ENCODE data around the gene BEST2.
A peak's percentile ranks its signal among the peaks of the same experiment; 100 is the strongest.
"Not testable (repeated sequence)": the region's sequence is repeated elsewhere in the genome, so short reads cannot be mapped to it uniquely, and the experiment has no call there.

BEST2 gene

GRCh38 chr19:12791345-12792050, 39.9 kb downstream of the BEST2 start, which contains the start of gene JUNB:
JUNB (plus strand) TSS chr19:12791486; CDS start chr19:12791772, 286 bp downstream.
- TF ChIP-seq GATA1 (IDR thresholded peaks at IDR 0.05; ENCODE audit: low read depth, low read length) (no peak), POLR2A (IDR thresholded peaks at IDR 0.05; ENCODE audit: low read length) (peak; percentile 100)
- DNase-seq = peak; percentile 96 to 98

GRCh38 chr19:12792051-12792852, 40.7 kb downstream of the BEST2 start:
- TF ChIP-seq GATA1 (IDR thresholded peaks at IDR 0.05; ENCODE audit: low read depth, low read length) = no peak
- TF ChIP-seq POLR2A (IDR thresholded peaks at IDR 0.05; ENCODE audit: low read length) = no peak
- DNase-seq = peak; percentile 78 to 86

- TF ChIP-seq POLR2A (IDR thresholded peaks at IDR 0.05; ENCODE audit: low read length) = no peak
- DNase-seq = no peak
These were observed 41.3 kb downstream of the BEST2 start for GRCh38 chr19:12792853-12793289.

- peak; percentile 94 to 98 for DNase-seq
- TF ChIP-seq POLR2A (IDR thresholded peaks at IDR 0.05; ENCODE audit: low read length) = peak; percentile 93
- no peak for TF ChIP-seq GATA1 (IDR thresholded peaks at IDR 0.05; ENCODE audit: low read depth, low read length)
These were observed 42.0 kb downstream of the BEST2 start for GRCh38 chr19:12793290-12794195.

GRCh38 chr19:12794196-12794941, 42.8 kb downstream of the BEST2 start:
- peak in 1 of 2 experiments; percentile 59 for DNase-seq
- no peak for TF ChIP-seq GATA1 (IDR thresholded peaks at IDR 0.05; ENCODE audit: low read depth, low read length)
- TF ChIP-seq POLR2A (IDR thresholded peaks at IDR 0.05; ENCODE audit: low read length) = no peak

DNA sequence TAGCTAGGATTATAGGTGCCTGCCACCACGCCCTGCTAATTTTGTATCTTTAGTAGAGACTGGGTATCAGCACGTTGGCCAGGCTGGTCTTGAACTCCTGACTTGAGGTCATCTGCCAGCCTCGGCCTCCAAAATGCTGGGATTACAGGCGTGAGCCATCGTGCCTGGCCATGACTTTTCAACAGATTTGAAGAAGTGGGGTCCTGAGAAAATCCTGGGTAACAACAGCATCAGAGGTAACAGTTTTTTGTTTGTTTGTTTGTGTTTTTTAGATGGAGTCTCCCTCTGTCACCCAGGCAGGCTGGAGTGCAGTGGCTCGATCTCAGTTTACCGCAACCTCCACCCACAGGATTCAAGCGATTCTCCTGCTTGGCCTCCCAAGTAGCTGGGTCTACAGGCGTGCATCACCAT, 43.4 kb downstream of the BEST2 start:
- TF ChIP-seq GATA1 (IDR thresholded peaks at IDR 0.05; ENCODE audit: low read depth, low read length) (no peak), POLR2A (IDR thresholded peaks at IDR 0.05; ENCODE audit: low read length) (no peak)
- no peak for DNase-seq

- peak; percentile 85 to 91 for DNase-seq
- TF ChIP-seq GATA1 (IDR thresholded peaks at IDR 0.05; ENCODE audit: low read depth, low read length) (no peak), POLR2A (IDR thresholded peaks at IDR 0.05; ENCODE audit: low read length) (peak; percentile 72)
These were observed 44.8 kb downstream of the BEST2 start for GRCh38 chr19:12796146-12797071.

- DNase-seq = no peak
- no peak for TF ChIP-seq POLR2A (IDR thresholded peaks at IDR 0.05; ENCODE audit: low read length)
- TF ChIP-seq GATA1 (IDR thresholded peaks at IDR 0.05; ENCODE audit: low read depth, low read length) = no peak
These were observed 45.6 kb downstream of the BEST2 start for GRCh38 chr19:12797141-12797587.

- DNase-seq = not testable (repeated sequence)
These were observed 46.0 kb downstream of the BEST2 start for GRCh38 chr19:12797607-12798006.

GRCh38 chr19:12799742-12800465, 48.3 kb downstream of the BEST2 start:
- TF ChIP-seq GATA1 (IDR thresholded peaks at IDR 0.05; ENCODE audit: low read depth, low read length) (no peak), POLR2A (IDR thresholded peaks at IDR 0.05; ENCODE audit: low read length) (no peak)
- peak in 1 of 2 experiments; percentile 93 for DNase-seq

DNA sequence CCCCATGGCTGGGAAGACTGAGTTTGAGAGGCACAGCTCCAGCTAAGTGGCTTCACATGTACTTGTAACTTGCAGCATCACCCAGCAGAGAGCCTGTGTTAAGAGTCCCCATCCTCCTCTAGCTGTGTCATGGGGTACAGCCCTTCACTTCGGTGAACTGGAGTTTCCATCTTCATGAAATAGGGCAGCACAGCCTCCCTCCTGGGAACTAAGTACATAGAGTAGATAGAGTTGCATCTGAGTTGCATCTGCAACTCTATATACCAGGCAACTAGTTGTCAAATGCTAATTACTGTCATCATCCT, 48.8 kb downstream of the BEST2 start:
- TF ChIP-seq POLR2A (IDR thresholded peaks at IDR 0.05; ENCODE audit: low read length) (peak; percentile 78), GATA1 (IDR thresholded peaks at IDR 0.05; ENCODE audit: low read depth, low read length) (no peak)
- peak in 1 of 2 experiments; percentile 91 for DNase-seq

Measured in erythroblast (primary cell).